HepG2 (cell line): ENCODE data around the gene CCN2. TPM values are rescaled to one million over a fixed set of nuclear protein-coding genes. Genes with fewer than 3 reads are reported as not detected.

ENCODE experiments used
- ADNP ChIP-seq: sonication (generic); formaldehyde crosslinking; IDR thresholded peaks from 2 replicates; pipeline ENCODE4 v1.4.0; 2020; ENCODE audit warnings: missing genetic modification reagents
- CSRNP2 ChIP-seq: sonication (generic); formaldehyde crosslinking; conservative IDR thresholded peaks from 2 replicates; pipeline ENCODE4 v1.8.0; 2022; ENCODE audit warnings: low read depth, missing genetic modification reagents
- EEA1 ChIP-seq: sonication (generic); formaldehyde crosslinking; IDR thresholded peaks from 2 replicates; pipeline ENCODE4 v1.5.1; 2020; ENCODE audit warnings: mild to moderate bottlenecking, missing genetic modification reagents, borderline replicate concordance
- IRX3 ChIP-seq: sonication (generic); formaldehyde crosslinking; IDR thresholded peaks from 2 replicates; pipeline ENCODE4 v1.8.1; 2023; ENCODE audit warnings: mild to moderate bottlenecking, low read depth, missing genetic modification reagents, borderline replicate concordance
- JUND ChIP-seq: sonication (generic); formaldehyde crosslinking; IDR thresholded peaks from 2 replicates; pipeline ENCODE4 v1.8.0; 2022; ENCODE audit warnings: mild to moderate bottlenecking, missing genetic modification reagents
- NCOA5 ChIP-seq: sonication (generic); formaldehyde crosslinking; IDR thresholded peaks from 2 replicates; pipeline ENCODE4 v1.4.0; 2020; ENCODE audit warnings: missing genetic modification reagents
- NFE2L2 ChIP-seq: fragments of 150-350 bp; IDR thresholded peaks from 2 replicates; pipeline ENCODE4 v1.6.1; 2014; ENCODE audit warnings: low read length
- PAXIP1 ChIP-seq: sonication (generic); formaldehyde crosslinking; conservative IDR thresholded peaks from 2 replicates; pipeline ENCODE4 v1.4.0; 2020; ENCODE audit warnings: mild to moderate bottlenecking, missing genetic modification reagents, moderate library complexity
- SYNCRIP ChIP-seq: fragments of 200-400 bp; formaldehyde crosslinking; IDR thresholded peaks from 2 replicates; pipeline ENCODE4 v1.6.1; 2018; ENCODE audit warnings: mild to moderate bottlenecking, low read depth, low read length; ENCODE audit not compliant: insufficient read depth
- ZBTB42 ChIP-seq: sonication (generic); formaldehyde crosslinking; IDR thresholded peaks from 2 replicates; pipeline ENCODE4 v1.5.0; 2020; ENCODE audit warnings: mild to moderate bottlenecking, missing genetic modification reagents
- ZNF598 ChIP-seq: sonication (generic); formaldehyde crosslinking; IDR thresholded peaks from 2 replicates; pipeline ENCODE4 v1.5.1; 2020; ENCODE audit warnings: mild to moderate bottlenecking, missing genetic modification reagents, borderline replicate concordance
- ZNF670 ChIP-seq: sonication (generic); formaldehyde crosslinking; IDR thresholded peaks from 2 replicates; pipeline ENCODE4 v1.8.0; 2022; ENCODE audit warnings: mild to moderate bottlenecking, missing genetic modification reagents, borderline replicate concordance
- ZNF747 ChIP-seq: sonication (generic); formaldehyde crosslinking; IDR thresholded peaks from 2 replicates; pipeline ENCODE4 v1.8.1; 2023; ENCODE audit warnings: missing genetic modification reagents, mild to moderate bottlenecking, borderline replicate concordance
- ZNF772 ChIP-seq: sonication (generic); formaldehyde crosslinking; IDR thresholded peaks from 2 replicates; pipeline ENCODE4 v1.5.0; 2020; ENCODE audit warnings: mild to moderate bottlenecking, missing genetic modification reagents
- ZNF784 ChIP-seq: sonication (generic); formaldehyde crosslinking; IDR thresholded peaks from 2 replicates; pipeline ENCODE4 v1.5.1; 2020; ENCODE audit warnings: missing genetic modification reagents, mild to moderate bottlenecking, borderline replicate concordance
- ZNF878 ChIP-seq: sonication (generic); formaldehyde crosslinking; IDR thresholded peaks from 2 replicates; pipeline ENCODE4 v1.8.1; 2023; ENCODE audit warnings: mild to moderate bottlenecking, missing genetic modification reagents, moderate library complexity
- ZNF879 ChIP-seq: sonication (generic); formaldehyde crosslinking; IDR thresholded peaks from 2 replicates; pipeline ENCODE4 v1.8.1; 2023; ENCODE audit warnings: missing genetic modification reagents
- polyA plus RNA-seq, 8 experiments: library from polyadenylated mRNA; depleted of rRNA in 3 of 8; stranded (reverse) in 7 of 8; unstranded in 1 of 8; fragments of >200 nt; fragmentation: Illumina TruSeq in 4 of 8; extraction: Trizol in 4 of 8; gene quantifications; 2 replicates each; pipeline versions ENCODE4 v1.2.1 to v1.2.3, GENCODE V29; 2011 to 2016; ENCODE audit warnings: low read depth in 4 of 8, missing spikeins in 1 of 8, mixed read lengths in 1 of 8; ENCODE audit not compliant: insufficient read depth in 1 of 8
- total RNA-seq, 5 experiments: library from RNA; depleted of rRNA; stranded (reverse); fragments of >200 nt; fragmentation: Illumina TruSeq; extraction: Trizol; gene quantifications; 2 replicates each; pipeline ENCODE4 v1.2.3, GENCODE V29; 2016; ENCODE audit warnings: low read depth in 1 of 5

The CCN2 gene
- total and polyA plus RNA-seq, 2 of the 13 experiments (the other 11 are each of a cell fraction or from before 2014, with no cell fraction given) = 34.7 to 316 TPM

- peak; percentile 88; the same call in 1 of the 2 replicates for TF ChIP-seq ZNF598 (CRISPR knock-in tag)
- peak; percentile 95 for TF ChIP-seq ZNF784 (CRISPR knock-in tag)
- TF ChIP-seq EEA1 = no peak
- no peak for TF ChIP-seq NCOA5 (CRISPR knock-in tag)
- no peak for TF ChIP-seq IRX3 (CRISPR knock-in tag)
- no peak for TF ChIP-seq JUND (CRISPR knock-in tag)
- peak; percentile 100 for TF ChIP-seq PAXIP1
- TF ChIP-seq ZBTB42 = no peak
- 0 out of 2 replicates have a peak, but pooled peaks have one; percentile 63 for TF ChIP-seq ADNP
- no peak for TF ChIP-seq SYNCRIP
- peak; percentile 88 for TF ChIP-seq ZNF772 (CRISPR knock-in tag)
- TF ChIP-seq ZNF670 (CRISPR knock-in tag) = peak; percentile 95
- TF ChIP-seq ZNF878 = peak; percentile 17; the same call in 1 of the 2 replicates
- no peak for TF ChIP-seq CSRNP2 (CRISPR knock-in tag)
- no peak for TF ChIP-seq NFE2L2
- TF ChIP-seq ZNF747 (CRISPR knock-in tag) = peak; percentile 86; the same call in 1 of the 2 replicates
- no peak for TF ChIP-seq ZNF879 (CRISPR knock-in tag)
Observed at GRCh38 chr6:131958542-131959470, 7.6 kb upstream of the CCN2 start (continued).
